DND-41 (cell line): ENCODE data around the gene SAPCD2.

Experiments
- EZH2 ChIP-seq: IDR thresholded peaks from 3 replicates; pipeline ENCODE4 v1.6.1; 2012; ENCODE audit warnings: borderline replicate concordance, low read depth, mild to moderate bottlenecking, moderate library complexity, low read length, inconsistent platforms; ENCODE audit not compliant: severe bottlenecking
- TF ChIP-seq, protein P1 (sequence below): IDR thresholded peaks from 2 replicates; pipeline ENCODE4 v1.5.1; 2012; ENCODE audit warnings: borderline replicate concordance, low read length, moderate library complexity, mild to moderate bottlenecking; ENCODE audit not compliant: poor library complexity, severe bottlenecking; ENCODE audit errors: extremely low read depth

DNA sequence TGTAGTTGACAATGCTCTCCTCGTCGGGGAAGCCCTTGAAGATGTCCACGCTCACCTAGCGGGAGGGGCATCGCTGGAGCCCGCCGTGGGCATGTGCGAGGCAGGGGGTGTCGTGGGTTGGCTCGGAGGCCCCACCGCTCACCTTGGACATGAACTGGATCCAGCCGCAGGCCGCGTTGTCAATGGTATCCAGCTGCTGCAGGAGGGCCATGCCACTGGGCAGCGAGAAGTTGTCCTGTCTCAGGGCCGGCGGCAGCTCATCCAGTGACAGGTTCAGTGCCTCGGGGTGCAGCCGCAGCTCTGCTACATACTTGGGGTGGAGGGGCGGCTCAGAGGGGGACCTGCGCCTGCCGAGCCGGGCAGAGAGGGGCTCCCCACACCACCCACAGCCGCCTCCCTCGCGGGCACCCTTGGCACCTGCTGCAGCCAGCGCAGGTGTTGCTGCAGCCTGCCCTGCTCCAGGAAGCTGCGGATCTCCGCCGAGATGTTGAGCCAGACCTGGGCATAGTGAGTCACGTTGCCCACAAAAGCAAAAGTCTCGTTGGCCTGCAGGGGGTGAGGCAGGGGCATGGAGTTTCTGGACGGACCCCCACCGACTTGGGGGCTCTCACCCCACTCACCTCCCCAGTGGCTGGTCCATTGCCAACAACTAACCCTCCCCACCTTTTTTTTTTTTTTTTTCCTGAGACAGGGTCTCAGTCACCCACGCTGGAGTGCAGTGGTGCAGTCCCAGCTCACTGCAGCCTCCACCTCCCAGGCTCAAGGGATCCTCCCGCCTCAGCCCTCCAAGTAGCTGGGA lies 51.4 kb downstream of the SAPCD2 start:
- TF ChIP-seq, protein P1, sequence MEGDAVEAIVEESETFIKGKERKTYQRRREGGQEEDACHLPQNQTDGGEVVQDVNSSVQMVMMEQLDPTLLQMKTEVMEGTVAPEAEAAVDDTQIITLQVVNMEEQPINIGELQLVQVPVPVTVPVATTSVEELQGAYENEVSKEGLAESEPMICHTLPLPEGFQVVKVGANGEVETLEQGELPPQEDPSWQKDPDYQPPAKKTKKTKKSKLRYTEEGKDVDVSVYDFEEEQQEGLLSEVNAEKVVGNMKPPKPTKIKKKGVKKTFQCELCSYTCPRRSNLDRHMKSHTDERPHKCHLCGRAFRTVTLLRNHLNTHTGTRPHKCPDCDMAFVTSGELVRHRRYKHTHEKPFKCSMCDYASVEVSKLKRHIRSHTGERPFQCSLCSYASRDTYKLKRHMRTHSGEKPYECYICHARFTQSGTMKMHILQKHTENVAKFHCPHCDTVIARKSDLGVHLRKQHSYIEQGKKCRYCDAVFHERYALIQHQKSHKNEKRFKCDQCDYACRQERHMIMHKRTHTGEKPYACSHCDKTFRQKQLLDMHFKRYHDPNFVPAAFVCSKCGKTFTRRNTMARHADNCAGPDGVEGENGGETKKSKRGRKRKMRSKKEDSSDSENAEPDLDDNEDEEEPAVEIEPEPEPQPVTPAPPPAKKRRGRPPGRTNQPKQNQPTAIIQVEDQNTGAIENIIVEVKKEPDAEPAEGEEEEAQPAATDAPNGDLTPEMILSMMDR = no peak
- no peak for TF ChIP-seq EZH2
